OCI-LY7 (cell line): ENCODE data around the gene ANKFN1.

Source experiments
- CTCF ChIP-seq: fragments of 200-600 bp; sonication (generic); conservative IDR thresholded peaks from 2 replicates; pipeline ENCODE4 v1.5.1; 2014; ENCODE audit warnings: mild to moderate bottlenecking, antibody characterized with exemption, low read length, moderate library complexity, mixed read lengths
- EZH2phosphoT487 ChIP-seq: fragments of 200-600 bp; sonication (generic); IDR thresholded peaks from 2 replicates; pipeline ENCODE4 v1.6.1; 2018; ENCODE audit warnings: low read depth, borderline replicate concordance, mild to moderate bottlenecking, mixed run types, antibody characterized with exemption, low read length, moderate library complexity, mixed read lengths

- TF ChIP-seq EZH2phosphoT487 (no peak), CTCF (no peak)
These were observed 292.6 kb downstream of the ANKFN1 start for GRCh38 chr17:56445692-56446411.
